NCI-H2227 (cell line): Measurements from ENCODE around the gene NOXO1.
"Not testable (repeated sequence)": the region's sequence is repeated elsewhere in the genome, so short reads cannot be mapped to it uniquely, and the experiment has no call there.

ENCODE experiments used
- DNase-seq: peaks from one replicate; lab custom pipeline; 2025; ENCODE audit not compliant: unreplicated experiment; lab: John Stamatoyannopoulos, UW

Gene NOXO1

DNA sequence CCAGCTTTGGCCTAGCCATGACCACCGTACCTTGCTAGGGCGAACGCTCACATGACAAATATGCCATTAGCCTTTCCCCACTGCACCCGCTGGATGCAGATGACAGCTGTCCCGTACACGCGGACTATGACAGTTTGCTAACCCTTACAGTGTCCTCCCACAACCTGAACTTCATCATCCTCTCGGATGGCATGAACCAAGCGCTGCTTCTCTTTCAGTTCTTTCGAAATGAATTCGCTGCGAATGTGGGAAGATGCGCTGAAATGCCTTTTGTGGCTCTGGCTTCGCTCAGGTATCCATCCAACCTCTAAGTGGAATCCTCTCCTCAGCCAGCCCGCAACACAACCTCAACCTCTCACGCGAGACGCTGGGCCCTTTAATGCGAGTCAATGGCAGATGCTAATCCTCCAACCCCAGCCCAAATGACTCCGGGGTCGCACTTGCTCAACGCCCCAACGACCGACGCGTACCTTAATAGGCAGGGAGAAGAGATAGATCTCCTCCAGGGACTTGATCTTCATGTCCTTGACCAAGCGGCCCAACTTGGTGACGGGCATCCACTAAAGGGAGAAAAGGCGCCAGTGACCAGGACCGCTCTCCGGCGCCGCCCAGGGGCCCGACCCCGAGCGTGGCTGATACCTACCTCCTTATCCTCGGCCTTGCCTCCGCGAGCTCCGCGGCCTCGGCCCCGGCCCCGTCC, 17.3 kb downstream of the NOXO1 start:
- DNase-seq, result peak; percentile 53

DNA sequence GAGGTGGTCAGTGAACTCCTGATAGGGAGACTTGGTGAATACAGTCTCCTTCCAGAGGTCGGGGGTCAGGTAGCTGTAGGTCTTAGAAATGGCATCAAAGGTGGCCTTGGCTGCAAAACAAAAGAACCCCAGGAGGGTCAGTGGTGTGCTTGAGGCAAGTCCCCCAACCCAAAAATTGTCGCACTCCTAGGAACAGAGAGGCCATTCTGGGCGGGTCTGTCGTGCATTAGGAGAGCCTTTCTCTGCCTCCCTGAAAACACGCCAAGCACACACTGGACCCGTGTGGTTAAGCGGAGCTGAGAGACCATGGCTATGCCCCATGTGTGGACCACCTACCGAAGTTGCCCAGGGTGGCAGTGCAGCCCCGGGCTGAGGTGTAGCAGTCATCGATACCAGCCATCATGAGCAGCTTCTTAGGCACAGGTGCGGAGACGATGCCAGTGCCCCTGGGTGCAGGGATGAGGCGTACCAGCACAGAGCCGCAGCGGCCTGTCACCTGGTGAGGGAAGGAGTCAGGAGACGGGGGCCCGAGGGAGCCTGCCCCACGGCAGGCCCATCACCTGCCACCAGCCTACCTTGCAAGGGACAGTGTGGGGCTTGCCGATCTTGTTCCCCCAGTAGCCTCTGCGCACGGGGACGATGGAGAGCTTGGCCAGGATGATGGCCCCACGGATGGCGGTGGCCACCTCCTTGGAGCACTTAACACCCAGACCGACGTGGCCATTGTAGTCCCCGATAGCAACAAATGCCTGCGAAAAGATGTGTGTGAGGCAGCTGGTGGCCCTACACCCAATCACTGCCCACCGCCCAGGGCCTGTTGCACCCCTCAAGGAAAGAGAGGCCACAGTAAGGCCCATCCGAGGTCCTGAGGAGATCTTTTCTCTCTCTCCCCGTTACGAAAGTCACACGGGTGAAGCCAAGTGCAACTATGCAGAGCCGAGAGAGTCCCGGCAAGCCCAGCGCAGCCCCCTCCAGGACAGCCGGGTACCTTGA, 18.8 kb downstream of the NOXO1 start:
- DNase-seq, result not testable (repeated sequence)

DNA sequence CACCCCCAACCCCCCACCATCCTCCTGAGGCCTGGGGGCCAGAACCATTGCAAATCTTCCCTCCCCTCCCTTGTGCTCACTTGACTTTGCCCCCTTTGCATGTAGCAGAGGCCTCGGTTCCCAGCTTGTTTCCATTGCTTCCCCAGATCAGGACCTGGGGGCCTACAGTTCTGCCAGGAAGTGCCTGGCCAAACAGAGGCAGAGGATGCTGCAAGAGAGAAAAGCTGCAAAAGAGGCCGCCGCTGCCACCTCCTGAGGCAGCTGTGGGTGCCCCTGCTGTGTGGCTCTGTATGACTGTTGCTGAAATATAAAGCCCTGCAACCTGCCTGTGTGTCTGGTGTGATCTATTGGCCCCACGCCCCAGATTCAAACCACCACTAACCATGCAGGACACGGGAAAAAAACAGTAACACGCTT, 19.6 kb downstream of the NOXO1 start:
- DNase-seq, result no peak

DNA sequence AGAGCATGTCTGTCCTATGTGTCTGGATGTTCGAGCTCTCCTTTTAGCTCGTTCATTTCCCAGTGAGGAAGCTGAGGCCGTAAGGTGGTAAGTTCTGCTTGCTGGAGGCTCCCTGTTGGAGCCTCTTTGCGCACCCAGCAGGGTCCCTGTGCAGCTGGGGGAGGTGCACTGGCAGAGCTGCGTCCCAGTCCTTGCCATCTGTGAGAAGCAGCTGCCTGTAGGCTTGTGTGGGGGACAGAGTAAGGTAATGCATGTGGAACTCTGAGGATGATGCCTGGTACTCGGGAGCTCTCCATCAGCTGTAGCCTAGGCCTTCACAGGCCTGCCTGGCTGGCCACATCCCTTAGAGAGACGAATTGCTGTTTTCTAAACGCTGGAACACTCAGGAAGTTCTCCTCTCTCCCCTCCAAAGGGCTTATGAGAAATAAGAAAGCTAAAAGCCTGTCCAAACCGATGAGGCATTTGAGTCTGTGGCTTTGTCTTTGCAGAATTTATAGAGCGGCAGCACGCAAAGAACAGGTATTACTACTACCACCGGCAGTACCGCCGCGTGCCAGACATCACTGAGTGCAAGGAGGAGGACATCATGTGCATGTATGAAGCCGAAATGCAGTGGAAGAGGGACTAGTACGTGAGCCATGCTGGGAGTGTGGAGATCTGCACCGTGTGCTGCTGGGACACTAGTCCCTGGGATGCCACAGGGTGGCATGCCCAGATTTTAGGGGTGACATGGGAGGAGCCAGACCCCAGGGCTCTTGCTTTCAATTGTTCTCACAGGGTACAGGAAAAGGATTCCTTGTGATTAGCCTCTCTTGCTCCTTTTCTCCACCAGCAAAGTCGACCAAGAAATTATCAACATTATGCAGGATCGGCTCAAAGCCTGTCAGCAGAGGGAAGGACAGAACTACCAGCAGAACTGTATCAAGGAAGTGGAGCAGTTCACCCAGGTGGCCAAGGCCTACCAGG, 20.3 kb downstream of the NOXO1 start:
- peak; percentile 52 for DNase-seq

DNA sequence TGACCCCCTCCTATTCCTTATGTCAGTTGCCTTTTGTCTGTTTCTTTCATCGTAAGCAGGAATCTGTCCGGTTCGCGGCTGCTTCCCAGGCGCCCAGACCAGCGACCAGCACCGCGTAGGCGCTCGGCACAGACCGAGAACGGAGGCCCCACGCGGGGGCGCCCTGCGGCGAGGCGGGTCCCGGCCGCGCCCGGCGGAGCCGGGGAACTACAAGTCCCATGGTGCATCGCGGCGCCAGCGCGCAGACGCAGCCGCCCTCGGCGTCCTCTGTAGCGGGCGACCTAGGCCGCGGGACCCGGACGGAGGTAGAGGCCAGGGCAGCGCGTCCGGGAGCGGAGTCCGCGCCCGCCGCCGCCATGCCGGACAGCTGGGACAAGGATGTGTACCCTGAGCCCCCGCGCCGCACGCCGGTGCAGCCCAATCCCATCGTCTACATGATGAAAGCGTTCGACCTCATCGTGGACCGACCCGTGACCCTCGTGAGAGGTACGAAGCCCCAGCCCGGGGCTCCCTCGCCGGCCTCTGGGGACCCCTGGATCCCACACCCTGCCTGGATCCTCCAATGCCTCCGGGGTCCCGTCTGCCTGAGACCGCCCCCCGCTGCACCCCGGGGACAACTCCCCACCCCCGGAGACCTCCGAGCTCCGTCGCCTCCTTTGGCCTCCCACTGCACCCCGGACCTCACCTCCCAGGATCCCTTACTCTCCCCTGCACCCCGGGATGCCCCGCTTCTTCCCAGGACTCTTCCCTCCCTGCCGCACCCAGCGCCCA, 21.8 kb downstream of the NOXO1 start, which contains the start of gene NDUFB10:
TSS of gene NDUFB10 (plus strand) at position 270 of the 771 bp plus-strand sequence. CDS start at position 357, 87 bp downstream.
- peak; percentile 92 for DNase-seq

DNA sequence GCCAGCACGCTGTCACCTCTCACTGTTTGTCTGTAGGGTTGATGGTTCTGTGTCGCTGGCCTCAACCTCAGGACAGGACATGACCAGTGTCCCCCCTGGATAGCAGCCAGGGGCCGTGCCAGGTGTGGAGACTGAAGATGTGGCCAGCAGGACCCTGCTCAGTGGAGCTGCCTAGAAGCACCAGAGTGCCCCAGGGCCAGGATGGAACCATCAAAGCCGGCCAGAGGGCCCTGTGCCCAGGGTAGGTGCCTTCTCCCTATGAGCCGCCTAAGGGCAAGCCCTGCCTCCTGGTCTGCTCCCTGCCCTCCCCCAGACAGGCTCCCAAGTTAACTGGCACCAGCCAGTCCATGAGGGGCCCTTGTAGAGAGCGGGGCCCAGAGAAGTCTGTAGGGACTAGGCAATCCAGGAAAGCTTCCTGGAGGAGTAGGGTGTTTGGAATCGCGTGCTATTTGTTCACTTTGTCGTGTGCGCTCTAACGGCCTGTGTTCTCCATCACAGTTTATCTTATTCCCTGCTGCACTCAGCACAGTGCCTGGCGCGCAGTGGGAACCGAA, 22.5 kb downstream of the NOXO1 start:
- no peak for DNase-seq

DNA sequence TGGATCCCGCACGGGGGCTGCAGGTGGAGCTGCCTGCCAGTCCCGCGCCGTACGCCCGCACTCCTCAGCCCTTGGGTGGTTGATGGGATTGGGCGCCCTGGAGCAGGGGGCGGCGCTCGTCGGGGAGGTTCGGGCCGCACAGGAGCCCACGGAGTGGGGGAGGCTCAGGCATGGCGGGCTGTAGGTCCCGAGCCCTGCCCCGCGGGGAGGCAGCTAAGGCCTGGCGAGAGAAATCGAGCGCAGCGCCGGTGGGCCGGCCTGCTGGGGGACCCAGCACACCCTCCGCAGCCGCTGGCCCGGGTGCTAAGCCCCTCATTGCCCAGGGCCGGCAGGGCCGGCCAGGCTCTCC, 23.2 kb downstream of the NOXO1 start:
- DNase-seq, result not testable (repeated sequence)

DNA sequence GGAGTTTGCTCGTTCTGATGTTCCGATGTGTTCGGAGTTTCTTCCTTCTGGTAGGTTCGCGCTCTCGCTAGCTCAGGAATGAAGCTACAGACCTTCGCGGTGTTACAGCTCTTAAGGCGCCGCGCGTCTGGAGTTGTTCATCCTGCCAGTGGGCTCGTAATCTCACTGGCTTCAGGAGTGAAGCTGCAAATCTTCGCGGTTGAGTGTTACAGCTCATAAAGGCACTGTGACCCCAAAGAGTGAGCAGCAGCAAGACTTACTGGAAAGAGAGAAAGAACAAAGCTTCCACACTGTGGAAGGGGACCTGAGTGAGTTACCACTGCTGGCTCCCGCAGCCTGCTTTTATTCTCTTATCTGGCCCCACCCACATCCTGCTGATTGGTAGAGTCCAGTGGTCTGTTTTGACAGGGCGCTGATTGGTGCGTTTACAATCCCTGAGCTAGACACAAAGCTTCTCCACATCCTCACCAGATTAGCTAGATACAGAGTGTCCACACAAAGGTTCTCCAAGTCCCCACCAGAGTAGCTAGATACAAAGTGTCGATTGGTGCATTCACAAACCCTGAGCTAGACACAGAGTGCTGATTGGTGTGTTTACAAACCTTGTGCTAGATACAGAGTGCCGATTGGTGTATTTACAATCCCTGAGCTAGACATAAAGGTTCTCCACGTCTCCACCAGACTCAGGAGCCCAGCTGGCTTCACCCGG, 23.7 kb downstream of the NOXO1 start:
- not testable (repeated sequence) for DNase-seq

DNA sequence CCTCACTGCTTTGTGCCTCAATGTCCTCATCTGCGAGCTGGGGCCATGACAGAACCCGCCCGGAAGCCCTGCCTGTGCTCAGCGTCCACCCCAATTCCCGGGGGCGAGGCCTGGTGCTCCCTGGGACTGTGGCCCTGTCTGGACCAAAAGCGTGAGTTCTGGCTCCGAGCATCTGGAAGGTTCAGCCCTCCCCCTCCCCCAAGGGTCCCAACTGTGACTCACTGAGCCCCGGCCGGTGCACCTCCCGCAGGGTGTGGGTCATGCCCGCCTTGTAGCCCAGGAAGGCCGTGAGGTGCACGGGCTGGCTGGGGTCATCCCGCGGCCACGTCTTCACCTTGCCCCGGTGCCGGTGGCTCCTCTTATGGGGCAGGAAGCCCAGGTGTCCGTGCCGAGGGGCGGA, 27.5 kb downstream of the NOXO1 start:
- DNase-seq, result no peak

DNA sequence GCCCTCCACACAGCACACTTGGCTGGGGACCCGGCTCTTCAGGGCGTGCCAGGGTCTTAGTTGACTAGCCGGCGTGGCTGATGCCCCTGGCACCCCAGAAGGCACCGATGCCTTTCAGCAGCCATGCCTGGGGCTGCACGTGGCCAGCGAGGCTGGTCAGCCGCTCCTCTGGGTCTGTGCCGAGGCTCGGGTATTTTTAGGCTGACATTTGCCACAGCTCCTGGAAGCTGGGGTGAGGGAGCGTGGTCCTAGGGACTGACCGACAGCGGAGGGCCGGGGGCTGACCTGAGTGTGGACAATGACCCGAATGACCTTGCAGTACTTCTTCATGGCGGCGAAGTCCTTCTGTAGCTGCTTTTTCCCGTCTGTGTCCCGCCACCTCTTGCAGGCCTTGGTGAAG, 30.7 kb downstream of the NOXO1 start:
- DNase-seq, result no peak

DNA sequence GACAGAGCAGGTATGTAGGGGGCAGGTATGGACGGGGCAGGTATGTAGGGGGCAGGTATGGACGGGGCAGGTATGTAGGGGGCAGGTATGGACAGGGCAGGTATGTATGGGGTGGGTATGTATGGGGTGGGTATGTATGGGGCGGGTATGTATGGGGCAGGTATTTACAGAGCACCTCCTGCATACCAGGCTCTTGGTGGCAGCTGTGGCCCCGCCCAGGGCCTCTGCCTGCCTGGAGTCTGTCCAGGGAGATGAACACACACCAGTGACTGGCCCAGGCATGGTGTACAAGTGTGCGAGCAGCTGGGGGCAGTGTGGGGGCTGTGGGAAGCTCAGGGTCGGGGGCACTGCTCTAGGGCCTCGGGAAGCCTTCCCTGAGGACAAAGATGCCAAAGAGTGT, 31.2 kb downstream of the NOXO1 start:
- no peak for DNase-seq

DNA sequence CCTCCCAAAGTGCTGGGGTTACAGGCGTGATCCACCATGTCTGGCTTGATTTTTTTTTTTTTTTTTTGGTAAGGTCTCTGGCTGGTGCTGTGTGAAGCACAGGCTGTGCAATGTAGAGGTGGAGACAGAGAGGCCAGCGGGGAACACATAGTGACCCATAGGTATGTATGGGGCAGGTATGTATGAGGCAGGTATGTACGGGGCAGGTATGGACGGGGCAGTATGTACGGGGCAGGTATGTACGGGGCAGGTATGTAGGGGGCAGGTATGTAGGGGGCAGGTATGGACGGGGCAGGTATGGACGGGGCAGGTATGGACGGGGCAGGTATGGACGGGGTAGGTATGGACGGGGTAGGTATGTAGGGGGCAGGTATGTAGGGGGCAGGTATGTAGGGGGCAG, 31.8 kb downstream of the NOXO1 start:
- no peak for DNase-seq

DNA sequence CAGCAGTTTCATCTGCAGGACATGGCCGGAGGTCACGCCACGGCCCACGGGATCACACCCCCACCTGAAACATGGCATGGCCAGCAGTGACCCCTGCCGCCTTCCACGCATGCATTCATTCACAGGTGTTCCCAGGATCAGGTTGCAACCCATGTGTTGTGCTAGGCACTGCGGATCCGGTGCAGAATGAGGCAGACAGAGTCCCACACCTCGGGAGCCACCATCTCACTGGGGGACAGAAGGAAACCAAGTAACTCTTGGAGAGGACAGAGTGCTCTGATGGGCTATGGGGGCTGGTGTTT, 33.9 kb downstream of the NOXO1 start:
- DNase-seq, result no peak

DNA sequence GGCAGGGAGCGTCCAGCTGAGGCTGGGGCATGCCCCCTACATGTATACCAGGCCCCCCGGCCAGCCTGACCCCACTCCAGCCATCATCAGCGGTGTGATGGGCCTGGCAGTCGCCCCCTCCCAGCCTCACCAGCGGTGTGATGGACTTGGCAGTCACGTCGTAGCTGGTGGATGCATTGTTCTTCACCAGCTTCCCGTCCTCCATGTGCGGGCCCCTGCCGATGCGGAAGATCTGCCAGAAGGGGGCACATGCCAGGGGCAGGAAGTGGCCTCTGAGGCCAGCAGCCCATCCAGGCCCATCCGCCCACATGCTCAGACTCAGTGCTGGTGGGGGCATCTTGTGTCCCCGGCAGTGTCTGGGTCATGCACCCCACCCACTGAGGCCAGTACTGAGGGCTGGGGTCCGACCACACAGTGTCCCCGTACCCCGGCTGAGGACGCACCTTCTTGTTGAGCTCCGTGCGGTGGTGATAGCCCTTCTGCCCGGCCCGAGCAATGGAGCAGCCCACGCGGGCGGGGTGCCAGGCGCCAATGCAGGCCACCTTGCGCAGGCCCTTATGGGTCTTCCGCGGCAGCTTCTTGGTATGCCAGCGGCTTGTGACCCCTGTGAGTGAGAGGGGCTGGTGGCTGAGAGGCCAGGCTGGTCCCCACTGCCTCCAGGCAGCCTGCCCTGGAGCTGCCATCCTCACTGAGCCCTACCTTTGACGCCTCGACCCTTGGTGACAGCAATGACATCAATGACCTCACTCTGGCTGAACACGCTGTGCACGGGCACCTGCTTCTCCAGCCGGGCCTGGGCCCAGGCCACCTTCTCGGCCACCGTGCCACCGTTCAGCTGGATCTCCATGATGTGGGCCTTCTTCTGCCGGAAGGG, 34.5 kb downstream of the NOXO1 start:
- DNase-seq, result no peak

DNA sequence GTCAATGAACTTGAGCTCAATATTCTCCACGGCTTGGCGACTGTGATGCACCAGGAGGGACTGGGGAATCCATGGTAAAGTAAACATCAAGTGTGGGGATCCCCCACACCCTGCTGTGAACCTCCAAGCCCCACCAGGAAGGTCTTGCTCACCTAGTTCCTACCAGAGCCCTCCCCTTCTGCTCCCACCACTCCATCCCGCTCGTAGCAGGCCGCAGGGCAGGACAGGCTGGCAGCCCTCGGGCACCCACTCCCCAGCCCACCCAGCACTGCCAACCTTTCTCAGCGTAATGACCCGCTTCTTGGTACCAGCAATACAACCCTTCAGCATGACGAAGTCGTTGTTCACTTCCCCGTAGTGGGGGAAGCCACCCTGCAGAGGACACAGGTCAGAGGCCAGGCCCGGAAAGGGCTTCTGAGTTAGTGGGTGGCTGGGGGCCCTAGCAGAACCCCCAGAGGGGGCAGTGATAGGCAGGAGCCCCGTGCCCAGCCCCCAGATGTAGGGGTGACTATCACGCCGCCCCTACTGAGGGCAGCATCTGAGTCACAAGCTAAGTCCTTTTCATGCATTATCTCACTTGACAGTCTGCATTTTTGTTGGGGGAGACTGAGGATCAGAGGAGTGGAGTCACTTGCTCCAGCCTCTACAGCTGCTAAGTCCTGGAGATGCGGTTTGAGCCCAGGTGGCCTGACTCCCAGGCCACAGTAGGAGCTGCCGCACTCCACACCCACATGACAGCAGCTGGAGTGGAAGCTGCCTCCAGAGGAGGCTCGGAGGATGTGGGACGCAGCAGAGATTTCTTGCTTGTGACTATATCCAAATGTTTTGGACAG, 35.5 kb downstream of the NOXO1 start:
- DNase-seq, result no peak

DNA sequence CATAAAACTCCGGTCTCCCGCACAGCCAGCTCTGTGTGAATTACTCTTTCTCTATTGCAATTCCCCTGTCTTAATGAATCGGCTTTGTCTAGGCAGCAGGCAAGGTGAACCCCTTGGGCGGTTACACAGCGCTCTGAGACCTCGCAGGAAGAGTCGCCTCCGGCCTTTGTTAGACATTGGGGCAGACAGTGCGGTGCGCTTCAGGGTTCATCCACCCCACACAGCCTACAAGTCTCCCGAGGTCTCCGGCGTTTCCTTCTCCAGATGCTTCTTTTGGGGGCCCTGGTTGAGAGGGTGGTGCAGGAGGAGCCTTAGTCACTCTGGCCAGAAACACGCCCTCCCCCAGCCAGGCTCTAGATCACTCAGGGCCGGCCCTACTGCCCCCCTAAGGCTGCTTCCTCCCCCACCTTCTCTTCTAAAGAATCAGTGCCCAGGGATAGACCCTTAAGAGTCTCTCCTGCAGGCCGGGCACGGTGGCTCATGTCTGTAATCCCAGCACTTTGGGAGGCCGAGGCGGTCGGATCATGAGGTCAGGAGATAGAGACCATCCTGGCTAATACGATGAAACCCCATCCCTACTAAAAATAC, 36.6 kb downstream of the NOXO1 start:
- no peak for DNase-seq
